Osteocyte (in vitro differentiated cells): Measurements from ENCODE around the gene SAMD4A. TPM values are rescaled to one million over a fixed set of nuclear protein-coding genes. Genes with fewer than 3 reads are reported as not detected.

Experiments
- DNase-seq: peaks from one replicate; pipeline ENCODE4 v3.0.0; 2021; ENCODE audit warnings: mixed read lengths; ENCODE audit not compliant: unreplicated experiment; ENCODE audit errors: extremely low spot score
- H3K27ac Mint-ChIP-seq: one replicate; pipeline ENCODE4 v1.8.0; 2021; ENCODE audit warnings: mild to moderate bottlenecking, mixed read lengths; ENCODE audit not compliant: unreplicated experiment
- H3K27me3 Mint-ChIP-seq: one replicate; pipeline ENCODE4 v1.8.0; 2021; ENCODE audit warnings: mixed read lengths; ENCODE audit not compliant: unreplicated experiment
- H3K36me3 Mint-ChIP-seq: one replicate; pipeline ENCODE4 v1.8.0; 2021; ENCODE audit warnings: mixed read lengths; ENCODE audit not compliant: unreplicated experiment
- H3K4me1 Mint-ChIP-seq: one replicate; pipeline ENCODE4 v1.8.0; 2021; ENCODE audit warnings: mixed read lengths; ENCODE audit not compliant: unreplicated experiment
- H3K4me3 Mint-ChIP-seq: one replicate; pipeline ENCODE4 v1.8.0; 2021; ENCODE audit warnings: mild to moderate bottlenecking, moderate library complexity, mixed read lengths; ENCODE audit not compliant: unreplicated experiment
- H3K9me3 Mint-ChIP-seq: one replicate; pipeline ENCODE4 v1.8.0; 2021; ENCODE audit warnings: mixed read lengths; ENCODE audit not compliant: unreplicated experiment
- CTCF ChIP-seq: fragments of 200-600 bp; sonication (generic); IDR thresholded peaks from 2 replicates; pipeline ENCODE4 v1.5.0; 2021; ENCODE audit warnings: antibody characterized with exemption, mild to moderate bottlenecking, moderate library complexity
- total RNA-seq: library from RNA; stranded (reverse); gene quantifications from 2 replicates; pipeline ENCODE4 v1.2.1, GENCODE V29; 2021

SAMD4A gene
- total RNA-seq, 1 donor from 2014 or later = 39.1 TPM

- H3K36me3 Mint-ChIP-seq = no peaks in the 10 kb centered on the region
- H3K27me3 Mint-ChIP-seq = no peaks in the 10 kb centered on the region
- H3K27ac Mint-ChIP-seq = no peak overlapping the region
- no peak overlapping the region for H3K4me3 Mint-ChIP-seq
- no peak for DNase-seq
- no peaks in the 10 kb centered on the region for H3K9me3 Mint-ChIP-seq
- TF ChIP-seq CTCF = no peak
- H3K4me1 Mint-ChIP-seq = peaks cover 20% of the 10 kb centered on the region
Measured at GRCh38 chr14:54654605-54655004, 87.7 kb downstream of the SAMD4A start.

- Mint-ChIP-seq H3K4me1 (peaks cover 19% of the 10 kb centered on the region), H3K27ac (no peak overlapping the region), H3K9me3 (no peaks in the 10 kb centered on the region), H3K4me3 (no peak overlapping the region), H3K27me3 (no peaks in the 10 kb centered on the region), H3K36me3 (peaks cover 2% of the 10 kb centered on the region)
- no peak for DNase-seq
- no peak for TF ChIP-seq CTCF
Measured at GRCh38 chr14:54658836-54659235, 91.9 kb downstream of the SAMD4A start.

- H3K27ac Mint-ChIP-seq = no peak overlapping the region
- no peak for TF ChIP-seq CTCF
- peaks cover 14% of the 10 kb centered on the region for H3K4me1 Mint-ChIP-seq
- H3K27me3 Mint-ChIP-seq = no peaks in the 10 kb centered on the region
- H3K4me3 Mint-ChIP-seq = no peak overlapping the region
- no peaks in the 10 kb centered on the region for H3K9me3 Mint-ChIP-seq
- DNase-seq = no peak
- H3K36me3 Mint-ChIP-seq = peaks cover 2% of the 10 kb centered on the region
Measured at GRCh38 chr14:54659365-54659764, 92.4 kb downstream of the SAMD4A start.

GRCh38 chr14:54660604-54661111, 93.7 kb downstream of the SAMD4A start:
- Mint-ChIP-seq H3K27ac (no peak overlapping the region), H3K4me1 (peaks cover 16% of the 10 kb centered on the region), H3K4me3 (no peak overlapping the region), H3K27me3 (no peaks in the 10 kb centered on the region), H3K36me3 (peaks cover 2% of the 10 kb centered on the region), H3K9me3 (no peaks in the 10 kb centered on the region)
- no peak for TF ChIP-seq CTCF
- no peak for DNase-seq

- no peak for DNase-seq
- no peaks in the 10 kb centered on the region for H3K27me3 Mint-ChIP-seq
- H3K36me3 Mint-ChIP-seq = peaks cover 2% of the 10 kb centered on the region
- H3K27ac Mint-ChIP-seq = no peak overlapping the region
- no peak for TF ChIP-seq CTCF
- H3K4me1 Mint-ChIP-seq = peaks cover 22% of the 10 kb centered on the region
- H3K9me3 Mint-ChIP-seq = no peaks in the 10 kb centered on the region
- no peak overlapping the region for H3K4me3 Mint-ChIP-seq
Measured at GRCh38 chr14:54662491-54663133, 95.7 kb downstream of the SAMD4A start.
